ENCODE results near the gene EYS.
"Not testable (repeated sequence)": the region's sequence is repeated elsewhere in the genome, so short reads cannot be mapped to it uniquely, and the experiment has no call there.

The EYS gene

DNA sequence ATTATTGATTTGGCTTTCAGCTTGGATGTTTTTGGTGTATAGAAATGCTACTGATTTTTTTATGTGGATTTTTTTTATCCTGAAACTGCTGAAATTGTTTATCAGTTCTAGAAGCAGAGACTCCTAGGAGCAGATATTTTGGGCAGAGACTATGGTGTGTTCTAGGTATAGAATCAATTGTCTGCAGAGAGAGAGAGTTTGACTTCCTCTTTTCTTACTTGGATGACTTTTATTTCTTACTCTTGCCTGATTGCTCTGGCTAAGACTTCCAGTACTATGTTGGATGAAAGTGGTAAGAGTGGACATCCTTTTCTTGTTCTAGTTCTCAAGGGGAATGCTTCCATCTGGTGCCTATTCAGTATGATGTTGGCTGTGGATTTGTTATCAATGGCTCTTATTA is 1700.8 kb downstream of the EYS start:
- DNase-seq = no peak

DNA sequence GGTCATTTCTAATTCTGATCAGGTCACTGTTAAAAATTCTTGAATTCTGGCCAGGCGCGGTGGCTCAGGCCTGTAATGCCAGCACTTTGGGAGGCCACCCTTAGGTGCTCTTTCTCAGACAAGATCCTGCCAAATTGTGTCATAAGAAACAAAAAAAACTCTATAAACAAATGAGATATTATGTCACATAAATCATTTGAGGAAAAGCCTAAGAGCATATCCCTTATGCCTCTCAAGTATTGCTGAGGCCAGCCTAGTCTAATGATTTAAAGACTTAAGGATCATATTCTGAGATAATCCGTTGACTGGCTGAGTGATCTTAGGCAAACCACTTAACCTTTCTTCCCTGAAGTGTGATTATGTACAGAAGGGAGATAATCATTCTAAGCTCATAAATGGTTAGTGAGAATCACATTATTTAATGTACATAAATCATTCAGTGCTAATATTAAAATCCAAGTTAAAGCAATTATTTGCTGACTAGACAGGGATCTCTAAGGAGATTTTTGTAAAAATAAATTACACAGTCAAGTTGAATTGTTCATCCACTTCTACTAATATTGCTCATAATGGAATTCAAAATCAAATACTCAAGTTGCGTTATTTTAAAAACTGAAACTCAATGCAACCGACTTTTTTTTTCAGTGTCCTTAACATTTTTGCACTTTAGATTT is 1706.1 kb downstream of the EYS start:
- DNase-seq = no peak

GRCh38 chr6:63999613-64000012 is 1707.4 kb downstream of the EYS start:
- no peak for DNase-seq

- no peak for DNase-seq
Observed at GRCh38 chr6:63998991-63999390, 1708.0 kb downstream of the EYS start.

- no peak for DNase-seq
Observed at GRCh38 chr6:63997734-63998133, 1709.3 kb downstream of the EYS start.

DNA sequence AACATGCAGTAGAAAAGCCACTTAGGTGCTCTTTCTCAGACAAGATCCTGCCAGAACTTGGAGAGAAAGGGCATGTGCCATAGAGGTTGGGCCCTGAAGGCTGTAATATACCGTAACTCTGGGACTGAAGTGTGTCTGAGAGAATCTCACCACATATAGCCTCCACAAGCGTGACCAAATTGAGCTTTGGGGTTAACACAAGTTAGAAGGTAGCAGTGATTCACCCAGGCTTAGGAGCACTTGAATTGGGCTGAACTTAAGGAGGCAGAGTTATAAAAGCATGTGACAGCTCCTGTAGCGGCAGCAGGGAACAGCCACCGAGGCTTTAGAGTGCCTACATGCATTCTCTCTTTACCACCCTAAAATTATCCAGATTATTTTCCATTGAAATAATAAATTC is 1709.8 kb downstream of the EYS start:
- DNase-seq = no peak

DNA sequence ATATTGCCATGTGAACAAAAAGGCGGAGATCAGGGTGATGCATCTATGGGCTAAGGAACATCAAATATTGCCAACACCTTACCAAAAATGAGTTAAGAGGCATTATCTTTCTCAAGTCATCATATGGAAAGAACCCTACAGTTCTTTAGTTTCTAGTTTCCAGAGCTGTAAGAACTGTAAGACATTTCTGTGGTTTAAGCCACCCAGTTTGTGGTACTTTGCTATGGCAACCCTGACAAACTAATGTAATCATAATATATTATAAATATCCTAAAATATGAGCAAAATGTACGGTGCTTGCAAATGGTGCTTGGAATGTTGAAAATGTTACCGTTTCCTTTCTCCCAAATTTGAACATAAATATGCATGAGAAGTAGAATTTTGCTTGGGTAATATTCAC is 1721.8 kb downstream of the EYS start:
- DNase-seq = no peak

- DNase-seq = no peak
Observed at GRCh38 chr6:63975699-63976098, 1731.3 kb downstream of the EYS start.

DNA sequence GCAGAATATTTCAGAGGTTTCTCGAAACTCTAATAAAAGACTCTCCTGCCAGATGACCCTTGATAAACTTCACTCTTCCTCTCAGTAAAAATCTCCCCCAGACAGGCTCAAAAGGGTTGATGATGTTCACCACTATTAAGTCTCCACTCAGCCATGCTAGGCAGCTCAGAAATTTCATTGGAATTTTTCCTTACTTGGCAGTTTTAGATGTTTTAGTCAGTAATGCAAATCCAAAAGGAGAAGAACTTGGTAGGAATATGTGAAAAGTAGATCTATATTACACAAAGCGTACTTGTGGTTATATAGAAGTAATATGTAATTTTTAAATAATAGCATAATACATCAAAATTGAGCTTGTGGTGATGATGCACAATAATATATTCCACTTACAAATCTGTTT is 1738.4 kb downstream of the EYS start:
- DNase-seq = no peak

DNA sequence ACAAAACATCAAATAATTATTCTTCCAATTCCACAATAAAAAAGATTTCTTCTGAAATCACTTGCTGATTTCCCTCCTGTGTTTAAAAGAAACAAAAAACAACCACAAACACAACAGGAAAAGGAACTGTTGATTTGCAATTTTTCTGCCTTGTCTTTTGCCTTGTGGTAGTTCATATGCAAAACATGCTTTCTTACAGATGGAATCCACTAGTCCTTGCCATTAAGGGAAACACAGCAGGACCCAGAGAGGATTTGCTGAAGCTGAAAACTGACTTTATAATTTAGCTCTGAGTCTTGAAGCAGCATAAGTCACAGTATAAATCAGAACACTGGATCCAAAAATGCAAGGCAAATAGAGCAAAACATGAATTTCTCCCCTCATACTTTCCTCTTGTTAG is 1742.7 kb downstream of the EYS start:
- DNase-seq = no peak

DNA sequence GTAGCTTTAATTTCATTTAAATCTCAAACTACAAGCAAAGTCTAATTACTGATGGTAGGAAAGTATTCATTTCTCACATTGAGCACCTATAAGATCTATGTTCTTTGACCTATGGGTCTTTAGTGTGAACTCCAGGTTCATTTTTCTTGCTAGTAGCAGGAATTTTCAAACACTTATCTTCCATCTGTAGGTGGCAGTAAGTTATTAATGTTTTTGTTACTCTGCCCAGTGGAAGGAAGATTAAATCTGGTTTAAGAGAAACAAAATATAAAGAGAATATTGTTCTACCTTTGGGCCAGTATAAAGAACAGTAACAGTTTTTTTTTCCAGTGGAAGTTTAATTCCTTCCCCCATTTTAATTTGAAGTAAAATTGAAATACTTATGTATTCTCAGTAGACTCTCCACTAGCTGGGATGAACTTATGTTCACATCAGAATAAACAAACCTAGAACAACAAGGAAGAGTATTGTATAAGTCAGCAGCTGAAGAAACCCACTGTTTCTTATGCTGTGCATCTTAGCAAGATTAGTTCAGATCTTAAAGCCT is 1743.2 kb downstream of the EYS start:
- no peak for DNase-seq

- DNase-seq = not testable (repeated sequence)
Observed at GRCh38 chr6:63953336-63954021, 1753.5 kb downstream of the EYS start.

GRCh38 chr6:63947792-63948529 is 1759.1 kb downstream of the EYS start:
- DNase-seq = no peak

- DNase-seq = no peak
Observed at GRCh38 chr6:63945987-63946386, 1761.0 kb downstream of the EYS start.

DNA sequence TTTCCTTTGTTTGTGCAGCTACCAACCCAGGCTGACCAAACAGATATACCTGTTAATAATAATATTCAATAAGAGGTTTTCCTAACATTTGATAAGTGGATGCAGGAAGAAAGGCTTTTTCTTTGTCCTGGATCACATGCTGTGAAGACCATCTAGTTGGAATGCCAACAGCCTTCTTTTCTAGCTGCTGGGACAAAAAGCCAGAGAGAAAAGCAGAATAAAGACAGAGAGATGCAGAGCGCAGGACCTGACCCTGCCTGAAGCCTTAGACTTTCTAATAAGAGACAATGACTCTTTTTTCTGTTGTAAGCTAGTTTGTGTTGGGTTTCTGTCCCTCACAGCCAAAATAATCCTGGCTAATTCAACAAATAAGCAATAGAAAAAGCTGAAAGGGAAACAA is 1763.2 kb downstream of the EYS start:
- no peak for DNase-seq

GRCh38 chr6:63941747-63942470 is 1765.1 kb downstream of the EYS start:
- no peak for DNase-seq

- DNase-seq = no peak
Observed at GRCh38 chr6:63940056-63940455, 1767.0 kb downstream of the EYS start.

GRCh38 chr6:63936399-63936798 is 1770.6 kb downstream of the EYS start:
- DNase-seq = no peak

DNA sequence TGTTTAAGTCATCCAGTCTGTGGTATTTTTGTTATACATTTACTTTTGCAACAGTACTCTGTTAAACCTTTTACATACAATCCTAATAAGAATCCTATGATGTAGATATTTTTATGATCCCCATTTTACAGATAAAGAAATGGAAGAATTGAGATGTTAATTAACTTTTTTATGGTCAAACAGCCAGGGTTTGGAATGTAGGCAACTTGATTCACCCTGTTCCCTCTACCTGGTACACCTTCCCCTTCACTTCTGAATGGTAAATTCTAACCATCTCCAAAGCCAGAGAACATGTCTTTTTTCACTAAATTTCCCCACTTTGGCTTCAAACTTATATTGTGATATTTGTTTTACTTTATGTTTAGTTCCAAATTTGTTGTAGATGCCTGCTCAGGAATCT is 1771.3 kb downstream of the EYS start:
- DNase-seq = no peak

- DNase-seq = not testable (repeated sequence)
Observed at GRCh38 chr6:63933948-63934347, 1773.1 kb downstream of the EYS start.

DNA sequence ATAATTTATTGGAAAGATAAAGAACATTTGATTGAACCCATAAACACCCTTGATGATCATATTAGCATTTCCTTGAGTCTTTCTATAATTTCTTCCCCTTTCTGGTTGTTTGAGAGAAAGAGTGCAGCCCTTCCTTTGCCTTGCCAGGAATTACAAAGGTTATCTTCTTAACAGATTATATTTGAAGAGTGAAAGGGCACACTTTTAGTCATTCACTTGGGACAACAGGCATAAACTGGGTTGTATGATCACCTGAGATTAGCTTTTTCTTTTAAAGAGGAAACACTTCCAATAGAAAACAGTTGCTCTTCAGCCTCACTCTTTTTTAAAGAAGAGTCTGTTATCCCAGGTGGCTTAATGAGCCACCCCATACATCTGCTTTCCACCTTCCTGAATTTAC is 1776.2 kb downstream of the EYS start:
- no peak for DNase-seq

DNA sequence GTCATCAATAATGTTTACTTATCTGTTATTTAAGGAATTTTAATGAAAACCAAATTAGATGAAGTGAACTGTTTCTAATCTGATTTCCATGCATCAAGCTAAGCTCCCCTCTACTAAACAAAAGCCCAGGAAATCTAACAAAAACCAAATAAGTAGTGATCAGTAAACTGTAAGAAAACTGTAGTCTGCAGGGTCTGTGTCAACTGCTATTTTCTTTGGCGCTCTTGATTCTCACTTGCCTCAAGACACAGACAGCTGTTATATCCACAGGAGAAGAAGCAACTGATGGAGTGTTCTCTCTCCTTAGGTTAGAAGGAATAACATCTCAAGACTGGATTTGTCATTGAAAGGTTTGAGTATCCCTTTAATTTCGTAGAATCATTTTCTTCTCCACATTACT is 1777.9 kb downstream of the EYS start:
- DNase-seq = no peak

- DNase-seq = no peak
Observed at GRCh38 chr6:63928613-63929012, 1778.4 kb downstream of the EYS start.

Measured in SW 1271 (cell line).